ENCODE measurements around the gene MRPL48.

DNA sequence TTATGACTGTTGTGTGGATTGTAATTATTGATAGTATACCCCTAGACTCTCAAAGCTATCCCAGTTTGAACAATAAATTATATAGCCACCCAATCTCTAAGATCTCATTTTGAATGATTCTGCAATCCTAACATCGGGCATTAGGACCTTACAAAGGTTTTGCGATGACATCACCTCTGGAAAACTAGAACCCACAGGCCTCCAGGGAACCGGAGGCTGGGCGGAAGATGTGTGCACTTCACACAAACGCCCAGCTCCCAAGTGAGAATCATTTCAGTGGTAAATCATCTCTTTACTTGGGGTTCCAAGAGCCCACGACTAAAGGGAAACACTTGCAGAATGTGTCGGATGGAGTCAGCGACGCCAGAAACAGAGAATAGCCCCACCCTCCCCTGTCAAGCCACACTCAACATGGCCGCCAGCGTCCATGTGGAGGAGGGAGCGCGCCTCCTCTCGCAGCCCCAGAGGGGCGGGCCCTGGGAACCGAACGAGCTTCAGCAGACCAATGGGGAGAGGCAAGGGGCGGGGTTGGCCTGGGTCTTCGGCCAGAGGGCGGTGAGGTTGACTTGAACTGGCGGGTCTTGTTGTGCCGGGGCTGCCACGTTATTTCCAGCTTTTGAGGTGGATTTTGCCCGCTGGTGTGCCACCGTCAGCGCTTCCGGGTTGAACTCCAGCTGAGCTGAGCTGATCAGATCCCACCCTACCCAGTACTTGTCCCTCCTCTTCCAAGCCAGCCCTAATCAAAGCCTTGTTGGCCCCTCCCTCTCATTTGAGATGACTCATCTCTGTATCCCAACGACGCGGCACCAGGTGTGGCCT, 8.4 kb upstream of the MRPL48 start:
- no peak for TF ChIP-seq EZH2 (IDR thresholded peaks at IDR 0.05; ENCODE audit: borderline replicate concordance, low read depth, low read length, severe bottlenecking)
- TF ChIP-seq, protein P1, sequence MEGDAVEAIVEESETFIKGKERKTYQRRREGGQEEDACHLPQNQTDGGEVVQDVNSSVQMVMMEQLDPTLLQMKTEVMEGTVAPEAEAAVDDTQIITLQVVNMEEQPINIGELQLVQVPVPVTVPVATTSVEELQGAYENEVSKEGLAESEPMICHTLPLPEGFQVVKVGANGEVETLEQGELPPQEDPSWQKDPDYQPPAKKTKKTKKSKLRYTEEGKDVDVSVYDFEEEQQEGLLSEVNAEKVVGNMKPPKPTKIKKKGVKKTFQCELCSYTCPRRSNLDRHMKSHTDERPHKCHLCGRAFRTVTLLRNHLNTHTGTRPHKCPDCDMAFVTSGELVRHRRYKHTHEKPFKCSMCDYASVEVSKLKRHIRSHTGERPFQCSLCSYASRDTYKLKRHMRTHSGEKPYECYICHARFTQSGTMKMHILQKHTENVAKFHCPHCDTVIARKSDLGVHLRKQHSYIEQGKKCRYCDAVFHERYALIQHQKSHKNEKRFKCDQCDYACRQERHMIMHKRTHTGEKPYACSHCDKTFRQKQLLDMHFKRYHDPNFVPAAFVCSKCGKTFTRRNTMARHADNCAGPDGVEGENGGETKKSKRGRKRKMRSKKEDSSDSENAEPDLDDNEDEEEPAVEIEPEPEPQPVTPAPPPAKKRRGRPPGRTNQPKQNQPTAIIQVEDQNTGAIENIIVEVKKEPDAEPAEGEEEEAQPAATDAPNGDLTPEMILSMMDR (IDR thresholded peaks at IDR 0.05; ENCODE audit: borderline replicate concordance, extremely low read depth, low read length, poor library complexity, severe bottlenecking): no peak

Data from DND-41 (cell line).